ENCODE data around the gene PIN1.
"Not testable (repeated sequence)": the region's sequence is repeated elsewhere in the genome, so short reads cannot be mapped to it uniquely, and the experiment has no call there.

The PIN1 gene

DNA sequence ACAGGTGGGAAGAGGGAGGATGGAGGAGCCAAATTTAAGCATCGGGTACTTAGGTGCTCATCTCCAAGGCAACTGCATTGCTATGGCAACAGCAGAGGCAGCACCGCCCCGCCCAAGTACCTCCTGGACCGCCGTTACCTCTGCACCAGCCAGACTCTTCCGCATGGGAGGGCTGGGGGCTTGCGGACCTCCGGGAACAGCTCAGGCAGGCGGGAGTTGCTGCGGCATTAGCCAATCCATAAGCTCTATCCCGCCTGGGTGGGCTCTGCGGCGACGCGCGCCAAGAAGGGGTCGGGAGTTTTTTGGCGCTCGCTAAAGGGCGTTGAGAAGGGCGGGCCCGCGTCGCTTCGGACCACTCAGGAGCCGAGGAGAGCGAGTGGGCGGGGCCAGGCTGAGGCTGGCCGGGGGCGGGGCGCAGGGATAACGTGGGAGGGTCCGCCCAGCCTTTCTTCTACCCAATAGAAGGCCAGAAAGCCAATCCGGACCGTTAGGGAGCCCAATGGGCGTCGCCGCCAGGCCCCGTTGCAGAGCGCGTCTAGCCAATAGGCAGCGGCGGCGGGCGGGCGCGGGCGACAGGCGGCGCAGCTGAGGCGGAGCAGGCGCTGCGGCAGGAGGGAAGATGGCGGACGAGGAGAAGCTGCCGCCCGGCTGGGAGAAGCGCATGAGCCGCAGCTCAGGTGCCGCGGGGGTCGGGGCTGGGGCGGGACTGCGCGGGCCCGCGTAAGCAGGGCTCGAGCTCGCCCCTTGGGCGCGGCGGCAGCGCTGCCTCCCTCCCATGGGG is at the start of gene PIN1:
Gene PIN1 (plus strand): TSS at position 593 of the 781 bp plus-strand sequence. CDS start 27 bp downstream, at position 620.
- Histone ChIP-seq H3K4me3 (replicated peaks; ENCODE audit: low read depth, low read length) (peak within 1 kb of the TSS; percentile 92), H3K36me3 (ENCODE audit: control insufficient read depth, insufficient read depth, low read length) (peaks cover 4% of the 10 kb centered on the region), H3K27me3 (replicated peaks; ENCODE audit: control insufficient read depth, insufficient read depth, low read length) (no peaks in the 10 kb centered on the region)
- DNase-seq (ENCODE audit: extremely low read depth, insufficient read length): peak; percentile 100
- TF ChIP-seq CTCF (IDR thresholded peaks at IDR 0.05; ENCODE audit: insufficient read depth, low read length, poor library complexity, severe bottlenecking): peak; percentile 20

- peak; percentile 95 for DNase-seq (ENCODE audit: extremely low read depth, insufficient read length)
- TF ChIP-seq CTCF (IDR thresholded peaks at IDR 0.05; ENCODE audit: insufficient read depth, low read length, poor library complexity, severe bottlenecking): no peak
- H3K36me3 ChIP-seq (ENCODE audit: control insufficient read depth, insufficient read depth, low read length): no peaks in the 10 kb centered on the region
- peak overlapping the region; percentile 66 for H3K4me3 ChIP-seq (replicated peaks; ENCODE audit: low read depth, low read length)
- H3K27me3 ChIP-seq (replicated peaks; ENCODE audit: control insufficient read depth, insufficient read depth, low read length): no peaks in the 10 kb centered on the region
These were observed 49.5 kb upstream of the PIN1 start for GRCh38 chr19:9785367-9786331.

GRCh38 chr19:9786342-9786741 is 48.8 kb upstream of the PIN1 start:
- DNase-seq (ENCODE audit: extremely low read depth, insufficient read length): no peak
- no peak for TF ChIP-seq CTCF (IDR thresholded peaks at IDR 0.05; ENCODE audit: insufficient read depth, low read length, poor library complexity, severe bottlenecking)

DNA sequence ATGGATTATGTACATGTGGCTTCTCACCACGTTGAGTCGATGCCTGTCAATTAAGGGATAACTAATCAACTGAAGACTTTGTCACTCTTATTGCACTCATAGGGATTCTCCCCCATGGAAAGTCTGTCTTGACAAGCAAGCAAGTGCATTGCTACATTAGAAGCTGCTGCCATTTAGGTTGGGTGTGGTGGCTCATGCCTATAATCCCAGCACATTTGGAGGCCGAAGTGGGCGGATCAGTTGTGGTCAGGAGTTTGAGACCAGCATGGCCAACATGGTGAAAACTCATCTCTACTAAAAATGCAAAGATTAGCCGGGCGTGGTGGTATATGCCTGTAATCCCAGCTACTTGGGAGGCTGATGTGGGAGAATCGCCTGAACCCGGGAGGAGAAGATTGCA is 48.3 kb upstream of the PIN1 start:
- Histone ChIP-seq H3K36me3 (ENCODE audit: control insufficient read depth, insufficient read depth, low read length) (no peaks in the 10 kb centered on the region), H3K27me3 (replicated peaks; ENCODE audit: control insufficient read depth, insufficient read depth, low read length) (no peaks in the 10 kb centered on the region), H3K4me3 (replicated peaks; ENCODE audit: low read depth, low read length) (no peak overlapping the region)
- TF ChIP-seq CTCF (IDR thresholded peaks at IDR 0.05; ENCODE audit: insufficient read depth, low read length, poor library complexity, severe bottlenecking): no peak
- no peak for DNase-seq (ENCODE audit: extremely low read depth, insufficient read length)

More at GRCh38 chr19:9786342-9786741, 48.8 kb upstream of the PIN1 start:
- no peaks in the 10 kb centered on the region for H3K36me3 ChIP-seq (ENCODE audit: control insufficient read depth, insufficient read depth, low read length)
- no peaks in the 10 kb centered on the region for H3K27me3 ChIP-seq (replicated peaks; ENCODE audit: control insufficient read depth, insufficient read depth, low read length)
- H3K4me3 ChIP-seq (replicated peaks; ENCODE audit: low read depth, low read length): peak overlapping the region; percentile 66

- not testable (repeated sequence) for H3K4me3 ChIP-seq (replicated peaks; ENCODE audit: low read depth, low read length); H3K27me3 ChIP-seq (replicated peaks; ENCODE audit: control insufficient read depth, insufficient read depth, low read length); H3K36me3 ChIP-seq (ENCODE audit: control insufficient read depth, insufficient read depth, low read length); DNase-seq (ENCODE audit: extremely low read depth, insufficient read length)
These were observed 46.5 kb upstream of the PIN1 start for GRCh38 chr19:9788604-9789003.

GRCh38 chr19:9789066-9789465 is 46.1 kb upstream of the PIN1 start:
- no peaks in the 10 kb centered on the region for H3K36me3 ChIP-seq (ENCODE audit: control insufficient read depth, insufficient read depth, low read length)
- no peak for DNase-seq (ENCODE audit: extremely low read depth, insufficient read length)
- no peak for TF ChIP-seq CTCF (IDR thresholded peaks at IDR 0.05; ENCODE audit: insufficient read depth, low read length, poor library complexity, severe bottlenecking)
- H3K27me3 ChIP-seq (replicated peaks; ENCODE audit: control insufficient read depth, insufficient read depth, low read length): no peaks in the 10 kb centered on the region
- no peak overlapping the region for H3K4me3 ChIP-seq (replicated peaks; ENCODE audit: low read depth, low read length)

DNA sequence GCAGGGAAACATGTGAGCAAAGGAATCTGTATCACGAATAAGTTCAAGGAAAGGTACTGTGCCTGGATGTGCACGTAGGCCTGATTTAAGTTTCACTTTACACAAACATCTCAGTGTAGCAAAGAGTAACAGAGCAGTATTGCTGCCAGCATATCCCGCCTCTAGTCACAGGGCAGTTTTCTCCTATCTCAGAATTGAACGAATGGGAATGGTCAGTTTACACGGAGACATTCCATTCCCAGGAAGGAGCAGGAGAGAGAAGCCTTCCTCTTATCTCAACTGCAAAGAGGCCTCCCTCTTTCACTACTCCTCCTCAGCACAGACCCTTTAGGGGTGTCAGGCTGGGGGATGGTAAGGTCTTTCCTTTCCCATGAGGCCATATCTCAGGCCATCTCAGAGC is 45.5 kb upstream of the PIN1 start:
- not testable (repeated sequence) for H3K4me3 ChIP-seq (replicated peaks; ENCODE audit: low read depth, low read length); H3K27me3 ChIP-seq (replicated peaks; ENCODE audit: control insufficient read depth, insufficient read depth, low read length); DNase-seq (ENCODE audit: extremely low read depth, insufficient read length); H3K36me3 ChIP-seq (ENCODE audit: control insufficient read depth, insufficient read depth, low read length)

DNA sequence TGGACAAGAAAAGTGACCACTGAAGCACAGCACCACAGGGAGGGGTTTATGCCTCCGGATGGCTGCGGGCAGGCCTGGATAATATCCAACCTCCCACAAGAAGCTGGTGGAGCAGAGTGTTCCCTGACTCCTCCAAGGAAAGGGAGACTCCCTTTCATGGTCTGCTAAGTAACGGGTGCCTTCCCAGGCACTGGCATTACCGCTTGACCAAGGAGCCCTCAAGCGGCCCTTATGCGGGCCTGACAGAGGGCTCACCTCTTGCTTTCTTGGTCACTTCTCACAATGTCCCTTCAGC is 44.1 kb upstream of the PIN1 start:
- H3K36me3 ChIP-seq (ENCODE audit: control insufficient read depth, insufficient read depth, low read length); DNase-seq (ENCODE audit: extremely low read depth, insufficient read length); H3K27me3 ChIP-seq (replicated peaks; ENCODE audit: control insufficient read depth, insufficient read depth, low read length): not testable (repeated sequence)
- H3K4me3 ChIP-seq (replicated peaks; ENCODE audit: low read depth, low read length): peak overlapping the region; percentile 77

All from GM06990 (cell line).